Spleen (tissue), 11 donors: ENCODE results near the gene ORC1. TPM values are rescaled to one million over a fixed set of nuclear protein-coding genes. Genes with fewer than 3 reads are reported as not detected.

Source experiments
- DNase-seq: peaks from one replicate; pipeline ENCODE4 v3.0.0-alpha.2; 2020
- H3K27ac ChIP-seq, 8 donors: fragments of 200-600 bp; sonication (generic) in 7 of 8; 1 replicate in 4 of 8; 2 replicates in 4 of 8; pipeline versions ENCODE4 v1.5.0 to v1.8.0; 2016 to 2021; ENCODE audit warnings: inconsistent platforms in 4 of 8, mild to moderate bottlenecking in 4 of 8, moderate library complexity in 1 of 8
- H3K27me3 ChIP-seq, 7 donors: fragments of 200-600 bp; sonication (generic) in 6 of 7; replicated peaks in 1 of 7; 1 replicate in 4 of 7; 2 replicates in 3 of 7; pipeline versions ENCODE4 v1.5.0 to v1.8.0; 2016 to 2021; ENCODE audit warnings: inconsistent platforms in 3 of 7, mild to moderate bottlenecking in 1 of 7
- H3K36me3 ChIP-seq, 6 donors: fragments of 200-600 bp; sonication (generic) in 5 of 6; 1 replicate in 4 of 6; 2 replicates in 2 of 6; pipeline versions ENCODE4 v1.5.0 to v1.8.0; 2016 to 2021; ENCODE audit warnings: inconsistent platforms in 2 of 6
- H3K4me1 ChIP-seq, 6 donors: fragments of 200-600 bp; sonication (generic) in 5 of 6; 1 replicate in 3 of 6; 2 replicates in 3 of 6; pipeline versions ENCODE4 v1.5.0 to v1.8.0; 2016 to 2021; ENCODE audit warnings: inconsistent platforms in 3 of 6
- H3K4me3 ChIP-seq, 8 donors: fragments of 200-600 bp; sonication (generic) in 7 of 8; 1 replicate in 4 of 8; 2 replicates in 4 of 8; pipeline versions ENCODE4 v1.5.0 to v1.8.0; 2016 to 2021; ENCODE audit warnings: inconsistent platforms in 4 of 8, mild to moderate bottlenecking in 4 of 8, moderate library complexity in 2 of 8
- H3K9me3 ChIP-seq, 8 donors: fragments of 200-600 bp; sonication (generic) in 7 of 8; 1 replicate in 4 of 8; 2 replicates in 4 of 8; pipeline versions ENCODE4 v1.5.0 to v1.8.0; 2016 to 2021; ENCODE audit warnings: inconsistent platforms in 4 of 8
- CTCF ChIP-seq, 11 experiments: fragments of 200-600 bp in 7 of 11; fragments of 450-650 bp in 4 of 11; sonication (generic) in 4 of 11; IDR thresholded peaks in 8 of 11; conservative IDR thresholded peaks in 3 of 11; 1 replicate in 7 of 11; 2 replicates in 4 of 11; pipeline versions ENCODE4 v1.4.0 to v1.8.0; 2016 to 2021; ENCODE audit warnings: antibody characterized with exemption in 11 of 11, inconsistent platforms in 4 of 11, mild to moderate bottlenecking in 1 of 11
- POLR2A ChIP-seq, 3 donors: fragments of 450-650 bp; IDR thresholded peaks; one replicate each; pipeline ENCODE4 v1.5.1; 2017; ENCODE audit warnings: antibody characterized with exemption in 3 of 3, mild to moderate bottlenecking in 1 of 3
- POLR2AphosphoS5 ChIP-seq, 3 donors: sonication (generic); formaldehyde crosslinking; IDR thresholded peaks; one replicate each; pipeline ENCODE4 v1.5.1; 2017; ENCODE audit warnings: antibody characterized with exemption in 3 of 3
- WGBS, 5 donors: extraction: QIAGEN DNeasy Blood & Tissue Kit in 3 of 5; methylation state at CpG; one replicate each; pipeline versions ENCODE4 v1.1.5 to v1.1.7; 2013 to 2018; 5-methylcytosine and 5-hydroxymethylcytosine counted together
- intact Hi-C: fragments of 100-400 bp; cut with DNase I; formaldehyde crosslinking; loops from one replicate; pipeline ENCODE4 v1.15.0; 2023; ENCODE audit warnings: low total_unique reads
- polyA plus RNA-seq, 3 donors: library from polyadenylated mRNA; stranded (reverse); fragments of 200-250 nt; gene quantifications; one replicate each; pipeline ENCODE4 v1.2.1, GENCODE V29; 2013
- total RNA-seq, 7 donors: library from RNA; depleted of rRNA in 3 of 7; stranded (reverse); fragments of >200 nt in 3 of 7; fragmentation: NEBNext Ultra II Directional in 4 of 7; extraction: Animal tissue kit (Norgen Biotek cat#: 25700) in 4 of 7; gene quantifications; one replicate each; pipeline versions ENCODE4 v1.1.0 to v1.2.1, GENCODE V29; 2016 to 2021
- donor health status: healthy with polysubstance abuse.
- donor health status: DM: no; HTN: no; CAD: no; lungs with moderate emphysema.
- donor health status: DM: no; HTN: no; CAD: no.
- donor health status: Bipolar disorder and iron deficiency.
- donor health status: healthy.
- donor health status: DM: no; HTN: no; CAD: no.
- donor health status: DM: yes; HTN: yes; CAD: no.

Gene ORC1
- total and polyA plus RNA-seq, 10 donors: 0.60 to 5.4 (median 2.1) TPM

GRCh38 chr1:52426371-52426770 lies 22.1 kb upstream of the ORC1 start:
- Histone ChIP-seq H3K36me3 (peaks cover 0 to 85% (median 25%) of the 10 kb centered on the region in 6 donors), H3K4me1 (peaks cover 6 to 32% (median 19%) of the 10 kb centered on the region in 6 donors), H3K27me3 (no peaks in the 10 kb centered on the region), H3K9me3 (no peaks in the 10 kb centered on the region), H3K27ac (no peak overlapping the region), H3K4me3 (no peak overlapping the region)
- no peak for DNase-seq
- TF ChIP-seq POLR2AphosphoS5 (IDR thresholded peaks at IDR 0.05) (no peak), CTCF (IDR thresholded peaks at IDR 0.05 in 8 of 11, conservative IDR thresholded peaks at IDR 0.05 in 3 of 11) (no peak), POLR2A (IDR thresholded peaks at IDR 0.05) (no peak)
- WGBS, 5 donors: 75 to 90% (median 89%) methylated on average over 3 of the region's 3 CpGs
- intact Hi-C loops: no loop called here

GRCh38 chr1:52424813-52425212 lies 20.6 kb upstream of the ORC1 start:
- Histone ChIP-seq H3K27ac (peak overlapping the region in 6 of 8 donors; percentile 0 to 64 (median 45)), H3K27me3 (no peaks in the 10 kb centered on the region), H3K9me3 (no peaks in the 10 kb centered on the region), H3K4me1 (peaks cover 6 to 32% (median 19%) of the 10 kb centered on the region in 6 donors), H3K4me3 (no peak overlapping the region), H3K36me3 (peaks cover 0 to 86% (median 21%) of the 10 kb centered on the region in 6 donors)
- intact Hi-C loops: no loop called here
- TF ChIP-seq POLR2A (IDR thresholded peaks at IDR 0.05) (no peak), CTCF (IDR thresholded peaks at IDR 0.05 in 8 of 11, conservative IDR thresholded peaks at IDR 0.05 in 3 of 11) (no peak), POLR2AphosphoS5 (IDR thresholded peaks at IDR 0.05) (no peak)
- no peak for DNase-seq
- 85 to 97% (median 92%) methylated on average over 1 of the region's 1 CpG for WGBS, 5 donors

GRCh38 chr1:52424231-52424636 lies 20.0 kb upstream of the ORC1 start:
- intact Hi-C loops: no loop called here
- no peak for TF ChIP-seq POLR2A (IDR thresholded peaks at IDR 0.05)
- no peak for TF ChIP-seq CTCF (IDR thresholded peaks at IDR 0.05 in 8 of 11, conservative IDR thresholded peaks at IDR 0.05 in 3 of 11)
- no peak for TF ChIP-seq POLR2AphosphoS5 (IDR thresholded peaks at IDR 0.05)
- Histone ChIP-seq H3K27ac (peak overlapping the region; percentile 0 to 64 (median 45)), H3K36me3 (peaks cover 0 to 86% (median 22%) of the 10 kb centered on the region in 6 donors), H3K9me3 (no peaks in the 10 kb centered on the region), H3K27me3 (no peaks in the 10 kb centered on the region), H3K4me1 (peaks cover 6 to 32% (median 19%) of the 10 kb centered on the region in 6 donors), H3K4me3 (no peak overlapping the region)
- no peak for DNase-seq

GRCh38 chr1:52423771-52424170 lies 19.5 kb upstream of the ORC1 start:
- H3K4me3 ChIP-seq: no peak overlapping the region
- 28 to 43% (median 37%) methylated on average over 9 of the region's 9 CpGs for WGBS, 5 donors
- H3K4me1 ChIP-seq: peaks cover 6 to 32% (median 19%) of the 10 kb centered on the region in 6 donors
- DNase-seq: peak; percentile 78
- H3K27me3 ChIP-seq: no peaks in the 10 kb centered on the region
- intact Hi-C loops: no loop called here
- peak overlapping the region in 5 of 8 donors; percentile 38 to 64 (median 57) for H3K27ac ChIP-seq
- no peaks in the 10 kb centered on the region for H3K9me3 ChIP-seq
- TF ChIP-seq POLR2AphosphoS5 (IDR thresholded peaks at IDR 0.05): peak in 1 of 3 donors; percentile 15
- TF ChIP-seq POLR2A (IDR thresholded peaks at IDR 0.05): no peak
- TF ChIP-seq CTCF (IDR thresholded peaks at IDR 0.05 in 8 of 11, conservative IDR thresholded peaks at IDR 0.05 in 3 of 11): no peak
- H3K36me3 ChIP-seq: peaks cover 0 to 86% (median 25%) of the 10 kb centered on the region in 6 donors
